CD14-positive monocyte (primary cell): ENCODE results near the gene CCND1. TPM values are rescaled to one million over a fixed set of nuclear protein-coding genes. Genes with fewer than 3 reads are reported as not detected.

Source experiments
- DNase-seq, 3 donors: peaks; one replicate each; pipeline ENCODE4 v3.0.0-alpha.2; 2011 to 2022
- H2AFZ ChIP-seq: 2 replicates; pipeline ENCODE4 v1.6.0; 2012; ENCODE audit warnings: mild to moderate bottlenecking, low read depth, low read length, inconsistent platforms; ENCODE audit not compliant: insufficient read depth, poor library complexity, severe bottlenecking
- H3K27ac ChIP-seq, 2 donors: 1 replicate in 1 of 2; 2 replicates in 1 of 2; pipeline ENCODE4 v1.5.1; 2012 to 2013; ENCODE audit warnings: low read length in 2 of 2, control low read depth in 1 of 2, inconsistent platforms in 1 of 2, low read depth in 1 of 2, mild to moderate bottlenecking in 1 of 2
- H3K27me3 ChIP-seq, 2 donors: one replicate each; pipeline versions ENCODE4 v1.6.0 to v1.6.1; 2011 to 2013; ENCODE audit warnings: low read length in 2 of 2; ENCODE audit not compliant: control insufficient read depth in 2 of 2, insufficient read depth in 2 of 2
- H3K36me3 ChIP-seq, 2 donors: replicated peaks in 1 of 2; 1 replicate in 1 of 2; 2 replicates in 1 of 2; pipeline versions ENCODE4 v1.5.1 to v1.6.1; 2012 to 2013; ENCODE audit warnings: low read length in 2 of 2, control low read depth in 1 of 2, inconsistent platforms in 1 of 2, mild to moderate bottlenecking in 1 of 2; ENCODE audit not compliant: insufficient read depth in 2 of 2, control insufficient read depth in 1 of 2
- H3K4me1 ChIP-seq, 2 donors: 1 replicate in 1 of 2; 2 replicates in 1 of 2; pipeline versions ENCODE4 v1.5.1 to v1.6.1; 2012 to 2013; ENCODE audit warnings: low read length in 2 of 2, control low read depth in 1 of 2, inconsistent platforms in 1 of 2, mild to moderate bottlenecking in 1 of 2, moderate library complexity in 1 of 2; ENCODE audit not compliant: insufficient read depth in 2 of 2, control insufficient read depth in 1 of 2
- H3K4me2 ChIP-seq: replicated peaks from 2 replicates; pipeline ENCODE3; 2012; ENCODE audit warnings: low read length, moderate library complexity, mild to moderate bottlenecking; ENCODE audit not compliant: poor library complexity, severe bottlenecking; ENCODE audit errors: extremely low read depth
- H3K4me3 ChIP-seq, 3 experiments: fragments of 200-600 bp in 1 of 3; sonication (generic) in 1 of 3; replicated peaks in 1 of 3; 1 replicate in 2 of 3; 2 replicates in 1 of 3; pipeline ENCODE4 v1.5.1; 2011 to 2013; ENCODE audit warnings: low read length in 3 of 3, mild to moderate bottlenecking in 3 of 3, control low read depth in 2 of 3, low read depth in 2 of 3, inconsistent platforms in 1 of 3, moderate library complexity in 1 of 3
- H3K79me2 ChIP-seq: 2 replicates; pipeline ENCODE4 v1.6.0; 2012; ENCODE audit warnings: mild to moderate bottlenecking, control low read depth, inconsistent platforms, low read length, moderate library complexity; ENCODE audit not compliant: insufficient read depth
- H3K9ac ChIP-seq: 2 replicates; pipeline ENCODE4 v1.6.0; 2017; ENCODE audit warnings: low read length, mild to moderate bottlenecking; ENCODE audit not compliant: insufficient read depth, poor library complexity, severe bottlenecking
- H3K9me3 ChIP-seq, 2 donors: replicated peaks in 1 of 2; 1 replicate in 1 of 2; 2 replicates in 1 of 2; pipeline versions ENCODE4 v1.5.1 to v1.6.1; 2012 to 2013; ENCODE audit warnings: low read length in 2 of 2, control low read depth in 1 of 2; ENCODE audit not compliant: control insufficient read depth in 1 of 2, insufficient read depth in 1 of 2
- H4K20me1 ChIP-seq: 2 replicates; pipeline ENCODE4 v1.6.0; 2012; ENCODE audit warnings: mild to moderate bottlenecking, low read length, control low read depth, moderate library complexity; ENCODE audit not compliant: insufficient read depth
- H3K27ac Mint-ChIP-seq, 7 donors: one replicate each; pipeline ENCODE4 v1.8.0; 2020; ENCODE audit warnings: mild to moderate bottlenecking in 7 of 7, mixed read lengths in 7 of 7, moderate library complexity in 6 of 7, inconsistent platforms in 2 of 7
- H3K27me3 Mint-ChIP-seq, 3 donors: one replicate each; pipeline ENCODE4 v1.8.0; 2021 to 2022; ENCODE audit warnings: low read depth in 3 of 3, mild to moderate bottlenecking in 3 of 3, mixed read lengths in 3 of 3, moderate library complexity in 3 of 3, inconsistent platforms in 1 of 3
- H3K36me3 Mint-ChIP-seq, 2 donors: one replicate each; pipeline ENCODE4 v1.8.0; 2020; ENCODE audit warnings: mixed read lengths in 2 of 2, inconsistent platforms in 1 of 2, mild to moderate bottlenecking in 1 of 2
- H3K4me1 Mint-ChIP-seq: one replicate; pipeline ENCODE4 v1.8.0; 2020; ENCODE audit warnings: mild to moderate bottlenecking, mixed read lengths
- H3K4me3 Mint-ChIP-seq, 2 donors: one replicate each; pipeline ENCODE4 v1.8.0; 2020; ENCODE audit warnings: mild to moderate bottlenecking in 2 of 2, mixed read lengths in 2 of 2, moderate library complexity in 1 of 2
- H3K9me3 Mint-ChIP-seq, 7 donors: one replicate each; pipeline ENCODE4 v1.8.0; 2020 to 2022; ENCODE audit warnings: mixed read lengths in 7 of 7, mild to moderate bottlenecking in 6 of 7, moderate library complexity in 6 of 7, inconsistent platforms in 2 of 7
- WGBS: methylation state at CpG from one replicate; pipeline ENCODE4 v1.1.5; 2013; ENCODE audit warnings: missing lambda C conversion rate; ENCODE audit not compliant: insufficient coverage; 5-methylcytosine and 5-hydroxymethylcytosine counted together
- intact Hi-C, 2 donors: fragments of 100-400 bp; cut with micrococcal nuclease; formaldehyde crosslinking; loops; one replicate each; pipeline versions ENCODE4 v1.15.0 to v1.15.1; 2023
- polyA plus RNA-seq, 3 donors: library from polyadenylated mRNA; depleted of rRNA in 1 of 3; unstranded in 2 of 3; stranded (reverse) in 1 of 3; fragments of 300-500 nt in 2 of 3; fragments of >200 nt in 1 of 3; fragmentation: Illumina TruSeq in 2 of 3; gene quantifications; 1 replicate in 2 of 3; 2 replicates in 1 of 3; pipeline ENCODE4 v1.2.3, GENCODE V29; 2012 to 2021
- TF ChIP-seq, protein P1 (sequence below): fragments of 200-600 bp; IDR thresholded peaks from one replicate; pipeline ENCODE4 v1.8.0; 2022; ENCODE audit warnings: antibody characterized with exemption, mild to moderate bottlenecking

The CCND1 gene
- polyA plus RNA-seq, 3 donors = 0.01 TPM; not detected in 2

DNA sequence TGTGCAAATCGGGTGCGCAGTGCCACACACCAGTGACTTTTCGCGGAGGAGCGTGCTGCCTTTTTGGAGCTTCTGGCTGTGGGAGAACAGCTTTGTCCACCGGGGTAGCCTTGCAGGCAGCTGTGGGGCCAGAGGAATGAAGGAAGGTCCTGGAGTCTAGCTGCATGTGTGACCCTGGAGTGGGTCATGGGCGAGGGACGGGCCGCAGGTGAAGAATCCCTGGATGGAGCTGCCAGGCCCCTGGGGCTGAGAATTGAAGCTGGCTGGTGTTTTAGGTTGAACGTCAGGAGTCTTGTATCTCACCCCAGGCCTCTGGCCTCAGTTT, 8.6 kb downstream of the CCND1 start:
- intact Hi-C loops = no loop called here

DNA sequence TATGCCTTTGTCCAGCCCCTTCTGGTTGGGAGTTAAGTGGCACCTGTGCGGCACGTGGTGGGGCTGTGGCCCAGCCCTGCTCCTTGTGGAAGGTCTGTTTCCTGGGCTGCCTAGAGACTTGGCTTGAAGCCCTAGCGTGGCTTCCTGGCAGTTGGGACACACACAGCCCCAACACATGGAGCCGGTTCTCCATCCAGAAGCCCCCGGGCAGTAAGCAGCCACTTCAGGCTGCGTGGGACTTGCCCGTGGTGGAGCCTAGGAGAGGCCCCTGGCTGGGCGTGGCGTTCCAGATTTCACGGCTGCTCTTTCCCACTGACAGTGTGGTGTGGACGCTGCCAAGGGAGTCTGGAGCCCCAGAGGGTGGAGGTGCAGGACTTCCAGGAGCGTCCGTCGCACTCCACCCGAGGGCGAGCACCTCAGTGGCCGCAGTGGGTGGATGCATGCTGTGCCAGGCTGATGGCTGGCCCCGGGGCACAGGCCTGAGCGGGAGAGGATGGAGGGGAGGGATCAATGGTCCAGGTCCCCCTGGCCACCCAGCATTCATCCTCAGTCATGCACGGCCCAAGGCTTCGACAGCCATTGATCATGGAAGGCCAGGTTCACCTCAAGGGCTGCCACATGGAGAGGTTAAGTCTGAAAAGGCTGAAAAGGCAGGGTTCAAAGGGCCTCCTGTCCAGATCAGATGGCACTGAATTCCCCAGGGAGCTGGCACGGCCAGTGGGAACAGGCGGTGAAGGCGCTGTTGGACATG, 9.3 kb downstream of the CCND1 start:
- H3K27me3 Mint-ChIP-seq = peaks cover 3 to 12% (median 4%) of the 10 kb centered on the region in 3 donors
- no peaks in the 10 kb centered on the region for H3K36me3 ChIP-seq
- H3K79me2 ChIP-seq = no peaks in the 10 kb centered on the region
- H3K27ac ChIP-seq = no peak overlapping the region
- H2AFZ ChIP-seq = no peak overlapping the region
- no peaks in the 10 kb centered on the region for H3K27me3 ChIP-seq
- intact Hi-C loops = no loop called here
- H3K4me2 ChIP-seq = no peak overlapping the region
- no peak for DNase-seq
- no peaks in the 10 kb centered on the region for H4K20me1 ChIP-seq
- no peak overlapping the region for H3K4me3 ChIP-seq
- no peaks in the 10 kb centered on the region for H3K4me1 Mint-ChIP-seq
- no peaks in the 10 kb centered on the region for H3K9me3 Mint-ChIP-seq
- 64% methylated on average over 10 of the region's 24 CpGs for WGBS
- no peak overlapping the region for H3K4me3 Mint-ChIP-seq
- H3K9me3 ChIP-seq = no peaks in the 10 kb centered on the region
- H3K9ac ChIP-seq = no peak overlapping the region
- TF ChIP-seq, protein P1, sequence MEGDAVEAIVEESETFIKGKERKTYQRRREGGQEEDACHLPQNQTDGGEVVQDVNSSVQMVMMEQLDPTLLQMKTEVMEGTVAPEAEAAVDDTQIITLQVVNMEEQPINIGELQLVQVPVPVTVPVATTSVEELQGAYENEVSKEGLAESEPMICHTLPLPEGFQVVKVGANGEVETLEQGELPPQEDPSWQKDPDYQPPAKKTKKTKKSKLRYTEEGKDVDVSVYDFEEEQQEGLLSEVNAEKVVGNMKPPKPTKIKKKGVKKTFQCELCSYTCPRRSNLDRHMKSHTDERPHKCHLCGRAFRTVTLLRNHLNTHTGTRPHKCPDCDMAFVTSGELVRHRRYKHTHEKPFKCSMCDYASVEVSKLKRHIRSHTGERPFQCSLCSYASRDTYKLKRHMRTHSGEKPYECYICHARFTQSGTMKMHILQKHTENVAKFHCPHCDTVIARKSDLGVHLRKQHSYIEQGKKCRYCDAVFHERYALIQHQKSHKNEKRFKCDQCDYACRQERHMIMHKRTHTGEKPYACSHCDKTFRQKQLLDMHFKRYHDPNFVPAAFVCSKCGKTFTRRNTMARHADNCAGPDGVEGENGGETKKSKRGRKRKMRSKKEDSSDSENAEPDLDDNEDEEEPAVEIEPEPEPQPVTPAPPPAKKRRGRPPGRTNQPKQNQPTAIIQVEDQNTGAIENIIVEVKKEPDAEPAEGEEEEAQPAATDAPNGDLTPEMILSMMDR = no peak
- H3K4me1 ChIP-seq = no peaks in the 10 kb centered on the region
- H3K36me3 Mint-ChIP-seq = no peaks in the 10 kb centered on the region
- H3K27ac Mint-ChIP-seq = no peak overlapping the region

More for the DNA sequence above, 8.6 kb downstream of the CCND1 start:
- TF ChIP-seq, protein P1 = no peak
- Histone ChIP-seq H3K36me3 (no peaks in the 10 kb centered on the region), H3K9ac (no peak overlapping the region), H3K27ac (no peak overlapping the region), H3K27me3 (no peaks in the 10 kb centered on the region), H3K79me2 (no peaks in the 10 kb centered on the region), H3K4me1 (no peaks in the 10 kb centered on the region), H2AFZ (no peak overlapping the region), H3K4me3 (no peak overlapping the region), H3K4me2 (no peak overlapping the region), H4K20me1 (no peaks in the 10 kb centered on the region), H3K9me3 (no peaks in the 10 kb centered on the region)
- no peak for DNase-seq
- H3K4me3 Mint-ChIP-seq = no peak overlapping the region
- no peaks in the 10 kb centered on the region for H3K9me3 Mint-ChIP-seq
- H3K27me3 Mint-ChIP-seq = peaks cover 4 to 16% (median 7%) of the 10 kb centered on the region in 3 donors
- 96% methylated on average over 8 of the region's 10 CpGs for WGBS
- H3K36me3 Mint-ChIP-seq = no peaks in the 10 kb centered on the region
- H3K4me1 Mint-ChIP-seq = no peaks in the 10 kb centered on the region
- H3K27ac Mint-ChIP-seq = peak overlapping the region in 1 of 7 donors; percentile 18
